ENCODE measurements around the gene SGCA.
A peak's percentile ranks its signal among the peaks of the same experiment; 100 is the strongest.

Gene SGCA

GRCh38 chr17:50149417-50150353 lies 16.1 kb upstream of the SGCA start:
- no peak for DNase-seq (ENCODE audit: low spot score)

GRCh38 chr17:50150354-50151040 lies 15.3 kb upstream of the SGCA start, which contains the start of gene PPP1R9B:
PPP1R9B (minus strand) TSS chr17:50150677; CDS start chr17:50150513, 164 bp downstream.
- no peak for DNase-seq (ENCODE audit: low spot score)

DNA sequence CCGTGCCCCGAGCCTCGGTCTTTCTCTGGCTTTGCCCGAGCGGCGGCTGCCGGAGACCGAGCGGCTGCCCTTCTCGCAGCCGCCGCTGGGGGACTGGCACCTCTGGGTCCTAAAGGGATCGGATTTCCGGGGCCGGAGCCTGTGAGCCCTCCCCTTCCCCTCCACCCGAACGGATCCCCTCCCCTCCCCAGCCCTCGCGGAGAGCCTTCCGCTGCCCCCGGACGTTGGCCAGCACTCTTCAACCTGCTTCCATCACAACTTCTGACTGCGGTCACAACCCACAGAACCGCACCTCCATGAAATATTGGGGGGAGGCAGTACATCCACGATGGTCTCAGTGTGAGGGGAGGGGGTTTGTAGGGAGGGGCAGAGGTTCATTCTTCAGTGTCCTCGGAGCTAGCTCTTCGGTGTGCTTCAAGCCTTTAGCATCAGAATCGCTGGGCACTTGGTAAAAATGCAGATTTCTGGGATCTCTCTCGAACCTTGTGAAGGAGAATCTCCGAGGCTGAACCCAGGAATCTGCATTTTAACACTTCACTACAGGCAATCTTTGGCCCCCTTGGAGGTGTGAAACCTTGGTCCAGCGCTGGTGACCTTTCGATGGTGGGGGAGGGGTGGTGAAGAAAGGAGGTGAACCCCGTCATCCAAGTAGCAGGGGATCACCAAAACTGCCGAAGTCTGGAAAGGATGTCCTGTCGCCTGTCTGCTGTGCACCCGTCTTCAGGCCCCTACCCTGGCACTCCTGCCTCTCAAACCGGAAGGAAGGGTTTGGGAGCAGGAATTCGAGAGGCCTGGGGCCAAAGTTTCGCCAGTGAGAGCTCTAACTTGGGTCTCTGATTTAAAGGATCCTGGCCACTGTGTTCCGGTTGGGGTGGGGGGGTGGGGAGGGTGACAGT lies 14.5 kb upstream of the SGCA start:
- DNase-seq (ENCODE audit: low spot score) = peak; percentile 91

DNA sequence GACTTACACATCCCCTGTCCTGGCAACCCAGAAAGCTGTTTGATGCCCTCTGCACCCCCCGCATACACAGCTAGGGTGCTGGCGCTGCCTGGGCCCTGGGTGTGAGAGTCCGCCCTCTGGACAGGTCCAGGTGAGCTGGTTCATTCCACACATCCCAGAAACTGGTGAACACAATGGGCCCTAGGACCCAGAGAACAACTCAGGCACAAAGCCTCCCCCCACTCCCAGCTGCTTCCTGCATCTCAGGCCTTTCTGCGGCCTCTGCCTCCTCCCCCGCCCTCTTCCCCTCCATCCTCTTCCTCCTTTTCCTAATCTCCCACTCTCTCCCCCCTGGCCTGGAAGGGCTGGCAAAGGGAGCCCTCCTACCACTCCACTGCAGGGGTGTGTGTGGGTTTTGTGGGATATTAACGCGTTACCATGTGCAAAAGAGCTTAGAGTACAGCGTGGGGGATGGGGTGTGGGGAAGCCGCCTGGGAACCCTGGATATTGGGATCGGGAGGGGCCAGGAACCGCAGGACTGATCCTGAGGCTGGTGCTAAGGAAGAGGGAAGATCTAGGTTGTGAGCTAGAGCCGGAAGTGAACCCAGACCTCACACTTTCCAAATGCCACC lies 13.8 kb upstream of the SGCA start:
- DNase-seq (ENCODE audit: low spot score) = peak; percentile 85

- no peak for DNase-seq (ENCODE audit: low spot score)
Measured at GRCh38 chr17:50152736-50153135, 13.1 kb upstream of the SGCA start.

DNA sequence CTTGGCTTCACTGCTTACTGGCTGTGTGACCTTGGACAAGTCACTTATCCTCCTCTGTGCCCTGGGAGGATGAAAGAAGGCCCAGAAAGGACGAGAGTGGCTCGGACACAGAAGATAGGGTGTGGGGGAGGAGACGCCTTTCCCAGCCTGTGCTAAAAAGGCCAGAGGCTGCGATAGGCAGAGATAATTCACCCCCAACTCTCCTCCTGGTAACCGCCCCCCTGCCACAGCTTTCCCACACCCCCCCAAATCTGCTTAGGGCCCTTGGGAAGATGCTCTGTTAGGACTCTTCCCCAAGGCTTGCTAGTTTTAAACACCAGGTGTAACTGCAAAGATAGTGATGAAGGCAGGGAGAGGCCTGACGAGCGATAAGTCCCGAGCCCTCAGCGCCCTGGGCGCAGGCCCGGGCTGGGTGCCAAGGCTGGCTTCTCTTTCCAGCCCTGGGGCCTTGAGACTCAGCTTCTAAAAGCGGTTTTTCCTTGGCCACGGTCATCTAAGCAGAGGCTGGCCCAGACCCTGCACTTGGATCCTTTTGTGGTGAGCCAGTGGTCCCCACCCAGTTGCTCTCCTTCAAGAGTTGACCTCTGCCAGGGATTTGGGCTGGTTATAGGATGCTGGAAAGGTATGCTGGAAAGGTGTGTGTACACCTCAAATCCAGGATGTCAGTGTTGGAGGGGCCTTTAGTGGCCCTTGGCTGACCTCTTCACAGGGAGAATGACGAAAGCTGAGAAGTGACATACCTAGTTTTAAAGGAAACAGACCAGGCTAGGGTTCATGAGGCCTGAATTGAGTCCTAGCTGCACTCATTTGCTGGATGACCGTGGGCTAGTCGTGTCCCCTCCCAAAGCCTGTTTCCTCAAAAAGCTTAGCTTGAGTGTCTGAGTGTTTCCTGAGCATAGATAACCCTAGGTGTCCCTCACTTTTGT lies 11.9 kb upstream of the SGCA start:
- no peak for DNase-seq (ENCODE audit: low spot score)

DNA sequence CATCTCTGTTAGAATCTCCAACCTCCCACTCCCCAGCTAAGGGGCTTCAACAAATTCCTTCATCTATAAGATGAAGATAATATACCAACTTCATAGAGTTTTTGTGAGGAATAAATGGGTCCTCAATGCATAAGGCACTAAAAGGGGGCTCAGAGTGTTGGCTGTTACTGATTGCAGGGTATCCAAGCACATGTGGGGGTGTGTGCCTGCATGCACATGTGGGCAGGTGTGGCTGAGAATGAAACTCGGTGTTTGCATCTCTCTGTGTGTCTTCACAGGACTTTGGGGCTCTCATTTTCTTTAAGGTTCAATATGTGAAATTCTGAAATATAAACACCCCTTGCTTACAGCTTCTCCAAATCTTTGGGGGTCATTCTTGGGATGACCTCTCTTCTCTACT lies 11.2 kb upstream of the SGCA start:
- no peak for DNase-seq (ENCODE audit: low spot score)

DNA sequence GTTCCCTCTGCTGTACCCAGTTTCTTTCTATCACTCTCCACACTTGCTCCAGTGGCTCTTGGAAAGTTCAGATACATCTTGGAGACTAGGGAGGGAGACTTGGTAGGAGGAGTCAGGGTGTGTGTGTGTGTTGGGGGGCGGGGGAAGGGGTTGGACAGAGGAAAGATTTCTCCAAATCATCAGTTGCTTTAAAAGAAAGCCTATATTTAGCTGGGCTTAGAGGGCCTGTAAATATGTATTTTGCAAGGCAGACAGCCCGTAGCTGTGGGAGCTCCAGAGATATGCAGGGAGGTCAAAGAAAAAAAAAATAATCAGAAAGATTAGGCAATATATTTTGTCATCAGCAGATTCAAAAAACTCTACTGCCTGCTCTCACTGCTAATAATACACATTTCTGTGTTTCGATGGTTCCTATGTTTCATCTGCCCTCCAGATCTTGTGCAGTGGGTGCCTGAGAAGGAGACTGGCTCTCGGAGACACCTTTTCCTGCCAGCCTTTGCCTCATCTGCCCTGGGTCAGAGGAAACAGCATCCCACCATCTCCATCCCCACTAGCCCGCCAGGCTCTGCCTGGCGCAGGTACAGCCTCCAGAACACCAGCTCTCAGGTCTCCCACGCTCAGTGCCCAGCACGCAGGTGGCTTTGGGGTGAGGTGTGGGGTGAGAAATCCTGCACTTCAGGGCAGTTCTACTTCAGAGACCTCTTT lies 10.5 kb upstream of the SGCA start:
- DNase-seq (ENCODE audit: low spot score) = no peak

DNA sequence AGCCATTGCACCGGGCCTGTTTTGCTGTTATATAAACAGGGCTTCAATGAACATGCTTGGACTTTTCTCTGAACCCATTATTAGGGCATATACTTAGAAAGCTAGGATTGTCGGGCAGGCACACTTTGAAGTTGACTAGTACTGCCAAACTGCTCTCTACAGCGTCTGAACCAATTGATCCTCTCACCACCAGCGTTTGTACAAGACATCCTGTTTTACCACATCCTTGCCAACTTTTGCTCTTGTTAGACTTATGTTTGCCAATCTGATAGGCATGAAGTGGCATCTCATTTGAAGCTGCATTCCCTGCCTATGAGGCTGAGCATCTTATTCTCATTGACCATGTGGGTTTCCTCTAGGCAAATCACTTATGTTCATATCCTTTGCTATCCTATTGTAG lies 7.9 kb upstream of the SGCA start:
- DNase-seq (ENCODE audit: low spot score) = no peak

DNA sequence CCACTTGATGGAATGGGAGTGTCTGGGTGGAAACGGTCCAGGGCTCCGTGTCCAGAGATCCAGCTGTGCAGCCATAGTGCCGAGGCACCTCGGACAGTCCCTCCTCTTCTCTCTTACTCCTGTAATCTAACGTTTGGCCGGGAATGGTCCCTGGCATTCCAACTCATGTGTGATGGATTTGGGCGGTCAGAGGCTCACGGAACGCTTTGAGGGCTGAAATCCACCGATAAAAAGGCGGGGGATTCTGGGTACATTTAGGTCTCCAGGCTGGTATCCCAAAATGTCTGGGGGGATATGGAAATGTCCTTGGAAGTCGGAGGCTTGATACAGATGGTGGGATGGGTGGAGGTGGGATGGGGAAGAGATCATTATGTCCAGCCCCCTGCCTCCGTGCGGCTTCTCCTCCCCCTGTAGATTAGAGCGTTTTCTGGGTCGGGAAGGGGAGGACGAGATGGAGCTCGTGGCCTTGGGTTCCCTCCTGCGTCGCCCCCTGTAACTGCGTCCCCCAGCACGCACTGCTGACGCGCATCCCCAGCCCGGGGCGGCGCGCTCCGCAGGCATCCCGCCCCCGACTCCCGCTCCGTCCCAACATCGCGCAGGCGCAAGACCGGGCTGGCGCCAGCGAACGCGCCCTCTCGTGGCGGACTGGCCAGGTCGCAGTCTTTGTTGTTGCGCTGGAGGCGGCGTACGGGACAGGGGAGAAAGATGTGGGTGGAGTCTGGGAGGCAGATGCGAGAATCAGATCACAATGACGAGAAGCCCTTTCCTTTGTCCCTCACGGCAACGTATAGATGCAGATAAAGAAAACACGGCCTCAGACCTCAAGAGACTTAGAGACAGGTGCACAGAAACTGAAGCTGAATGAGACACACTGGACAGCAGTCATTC lies 4.5 kb upstream of the SGCA start:
- peak; percentile 99 for DNase-seq (ENCODE audit: low spot score)

GRCh38 chr17:50161911-50162288 lies 3.9 kb upstream of the SGCA start:
- no peak for DNase-seq (ENCODE audit: low spot score)

GRCh38 chr17:50162466-50163254 lies 3.1 kb upstream of the SGCA start:
- no peak for DNase-seq (ENCODE audit: low spot score)

DNA sequence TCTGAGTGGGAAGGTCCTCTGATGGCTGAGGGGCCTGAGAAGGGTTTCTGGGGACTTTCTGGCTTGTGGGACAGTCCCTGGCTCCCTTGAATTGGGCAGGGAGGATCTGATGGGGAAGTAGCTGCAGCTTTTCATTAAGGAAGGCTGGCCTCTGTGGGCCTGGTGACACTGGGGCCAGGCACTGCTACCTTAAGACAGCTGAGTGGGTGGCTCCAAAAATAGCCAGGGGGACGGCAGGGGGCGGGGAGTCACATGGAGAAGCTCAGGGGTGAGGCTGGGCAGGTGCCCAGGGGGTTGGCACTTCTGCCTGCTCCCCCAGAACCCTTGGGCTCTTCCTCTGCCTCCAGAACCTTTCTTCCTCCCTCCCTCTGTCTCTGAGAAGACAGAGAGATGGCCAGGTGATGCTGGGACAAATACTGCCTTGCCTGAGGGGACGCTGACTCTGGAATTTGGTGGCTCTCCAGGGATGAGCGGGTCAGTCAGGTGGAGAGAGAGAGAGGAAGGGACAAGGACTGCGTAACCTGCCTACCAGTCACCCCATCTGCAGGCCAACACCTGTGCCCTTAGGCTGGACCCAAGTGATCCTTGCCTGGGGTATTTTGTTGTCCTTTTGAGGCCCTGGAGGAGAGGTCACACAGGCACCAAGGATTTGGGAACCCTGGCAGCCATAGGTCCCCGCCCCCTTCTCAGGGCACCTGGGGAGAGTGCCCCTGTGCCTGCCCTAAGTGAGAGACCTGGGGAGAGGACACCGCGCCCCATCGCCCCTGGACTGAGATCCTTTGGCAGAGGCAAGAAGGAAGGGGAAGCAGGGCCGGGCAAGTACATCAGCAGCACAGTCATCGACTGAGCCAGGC lies 1.7 kb upstream of the SGCA start:
- no peak for DNase-seq (ENCODE audit: low spot score)

GRCh38 chr17:50164697-50164988 lies 1.2 kb upstream of the SGCA start:
- DNase-seq (ENCODE audit: low spot score) = no peak

GRCh38 chr17:50165066-50165465 lies 739 bp upstream of the SGCA start:
- DNase-seq (ENCODE audit: low spot score) = no peak

- no peak for DNase-seq (ENCODE audit: low spot score)
Measured at GRCh38 chr17:50165466-50165865, 339 bp upstream of the SGCA start.

- no peak for DNase-seq (ENCODE audit: low spot score)
Measured at GRCh38 chr17:50166518-50167181, 845 bp downstream of the SGCA start.

Data from AG08395 (cell line).